Measurements from ENCODE around the gene AP3S1.

DNA sequence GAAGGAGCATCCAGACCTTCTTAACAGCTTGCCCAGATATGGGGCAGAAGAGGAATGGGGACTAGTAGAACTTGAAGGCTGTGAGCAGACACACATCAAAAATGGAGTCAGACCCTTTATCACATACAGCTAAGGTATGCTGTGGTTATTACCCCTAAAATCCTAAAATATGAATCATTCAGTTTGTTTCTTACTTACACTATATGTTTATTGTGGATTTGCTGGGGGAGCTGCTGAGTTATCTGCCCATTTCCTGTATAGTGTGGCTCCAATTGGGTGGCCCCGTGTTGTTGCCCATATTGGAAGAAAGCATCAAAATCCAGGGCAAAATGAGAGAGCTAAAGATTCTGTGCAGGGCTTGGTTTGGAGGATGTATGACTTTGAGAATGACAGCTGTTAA, 56.9 kb downstream of the AP3S1 start:
- no peak for TF ChIP-seq POLR2A (IDR thresholded peaks at IDR 0.05)
- TF ChIP-seq, protein P1, sequence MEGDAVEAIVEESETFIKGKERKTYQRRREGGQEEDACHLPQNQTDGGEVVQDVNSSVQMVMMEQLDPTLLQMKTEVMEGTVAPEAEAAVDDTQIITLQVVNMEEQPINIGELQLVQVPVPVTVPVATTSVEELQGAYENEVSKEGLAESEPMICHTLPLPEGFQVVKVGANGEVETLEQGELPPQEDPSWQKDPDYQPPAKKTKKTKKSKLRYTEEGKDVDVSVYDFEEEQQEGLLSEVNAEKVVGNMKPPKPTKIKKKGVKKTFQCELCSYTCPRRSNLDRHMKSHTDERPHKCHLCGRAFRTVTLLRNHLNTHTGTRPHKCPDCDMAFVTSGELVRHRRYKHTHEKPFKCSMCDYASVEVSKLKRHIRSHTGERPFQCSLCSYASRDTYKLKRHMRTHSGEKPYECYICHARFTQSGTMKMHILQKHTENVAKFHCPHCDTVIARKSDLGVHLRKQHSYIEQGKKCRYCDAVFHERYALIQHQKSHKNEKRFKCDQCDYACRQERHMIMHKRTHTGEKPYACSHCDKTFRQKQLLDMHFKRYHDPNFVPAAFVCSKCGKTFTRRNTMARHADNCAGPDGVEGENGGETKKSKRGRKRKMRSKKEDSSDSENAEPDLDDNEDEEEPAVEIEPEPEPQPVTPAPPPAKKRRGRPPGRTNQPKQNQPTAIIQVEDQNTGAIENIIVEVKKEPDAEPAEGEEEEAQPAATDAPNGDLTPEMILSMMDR (IDR thresholded peaks at IDR 0.05) = no peak

Data from right lobe of liver (tissue), 4 donors.